WI38 (cell line): ENCODE measurements around the gene TMUB1.
"Not testable (repeated sequence)": the region's sequence is repeated elsewhere in the genome, so short reads cannot be mapped to it uniquely, and the experiment has no call there.

Experiments used
- H3K4me3 ChIP-seq: 2 replicates; pipeline ENCODE4 v1.5.1; 2011; ENCODE audit warnings: low read depth, mild to moderate bottlenecking, control low read depth, low read length
- CTCF ChIP-seq: IDR thresholded peaks from 2 replicates; pipeline ENCODE4 v1.5.1; 2012; ENCODE audit warnings: low read depth, mild to moderate bottlenecking, control low read depth, low read length

TMUB1 gene

GRCh38 chr7:151046603-151047573 is 36.4 kb downstream of the TMUB1 start:
- no peak for TF ChIP-seq CTCF
- no peak overlapping the region for H3K4me3 ChIP-seq

- H3K4me3 ChIP-seq, result no peak overlapping the region
- no peak for TF ChIP-seq CTCF
Measured at GRCh38 chr7:151045967-151046366, 37.3 kb downstream of the TMUB1 start.

GRCh38 chr7:151045262-151045661 is 38.0 kb downstream of the TMUB1 start:
- H3K4me3 ChIP-seq, result no peak overlapping the region
- no peak for TF ChIP-seq CTCF

GRCh38 chr7:151043959-151044358 is 39.3 kb downstream of the TMUB1 start:
- no peak overlapping the region for H3K4me3 ChIP-seq
- TF ChIP-seq CTCF, result no peak

GRCh38 chr7:151043449-151043848 is 39.8 kb downstream of the TMUB1 start:
- H3K4me3 ChIP-seq, result not testable (repeated sequence)

- H3K4me3 ChIP-seq, result no peak overlapping the region
- no peak for TF ChIP-seq CTCF
Measured at GRCh38 chr7:151040616-151041375, 42.5 kb downstream of the TMUB1 start.

GRCh38 chr7:151039850-151040548 is 43.3 kb downstream of the TMUB1 start:
- H3K4me3 ChIP-seq, result no peak overlapping the region
- no peak for TF ChIP-seq CTCF
